Midbrain (tissue), 1 donor: Measurements from ENCODE around the gene ADSS1.

Experiments used
- DNase-seq: peaks from one replicate; lab custom pipeline; 2025; lab: John Stamatoyannopoulos, UW

Gene ADSS1

GRCh38 chr14:104734601-104734990 lies 10.6 kb downstream of the ADSS1 start:
- DNase-seq = no peak

GRCh38 chr14:104734991-104735779 lies 11.2 kb downstream of the ADSS1 start:
- no peak for DNase-seq

- peak; percentile 79 for DNase-seq
Observed at GRCh38 chr14:104735830-104736642, 12.0 kb downstream of the ADSS1 start.

- DNase-seq = no peak
Observed at GRCh38 chr14:104738375-104739019, 14.5 kb downstream of the ADSS1 start.

- no peak for DNase-seq
Observed at GRCh38 chr14:104739026-104739425, 15.0 kb downstream of the ADSS1 start.

GRCh38 chr14:104739546-104740516 lies 15.8 kb downstream of the ADSS1 start:
- DNase-seq = no peak

- DNase-seq = no peak
Observed at GRCh38 chr14:104741108-104741802, 17.2 kb downstream of the ADSS1 start.

GRCh38 chr14:104741803-104742251 lies 17.8 kb downstream of the ADSS1 start:
- no peak for DNase-seq

GRCh38 chr14:104742586-104743455 lies 18.8 kb downstream of the ADSS1 start:
- no peak for DNase-seq

GRCh38 chr14:104743461-104744380 lies 19.7 kb downstream of the ADSS1 start:
- DNase-seq = no peak

- DNase-seq = no peak
Observed at GRCh38 chr14:104744484-104744883, 20.5 kb downstream of the ADSS1 start.

- no peak for DNase-seq
Observed at GRCh38 chr14:104745431-104745830, 21.4 kb downstream of the ADSS1 start.

GRCh38 chr14:104746071-104746545 lies 22.1 kb downstream of the ADSS1 start:
- DNase-seq = no peak

GRCh38 chr14:104746934-104747481 lies 23.0 kb downstream of the ADSS1 start:
- peak; percentile 35 for DNase-seq

GRCh38 chr14:104747876-104748275 lies 23.8 kb downstream of the ADSS1 start:
- no peak for DNase-seq

- DNase-seq = peak; percentile 54
Observed at GRCh38 chr14:104749111-104749649, 25.2 kb downstream of the ADSS1 start.

GRCh38 chr14:104750056-104750752 lies 26.2 kb downstream of the ADSS1 start:
- no peak for DNase-seq
